K562 (cell line): ENCODE data around the gene POLN. TPM values are rescaled to one million over a fixed set of nuclear protein-coding genes. Genes with fewer than 3 reads are reported as not detected.

Experiments used
- ATAC-seq: fragments of 200-7000 bp; cut with Tn5 transposase; 3 replicates; pipeline ENCODE4 v1.9.1; 2020; ENCODE audit warnings: moderate library complexity
- BruUV-seq: library from RNA; stranded (reverse); fragments of 400-500 nt; replicated peaks from 2 replicates; lab custom pipeline; 2021; lab: Mats Ljungman, UMichigan
- CTCF ChIA-PET: fragments of 300-600 bp; formaldehyde crosslinking; extraction: SDS; loops from one replicate; lab custom pipeline; 2021; ENCODE audit warnings: low intra/inter-chr PET ratio; lab: Yijun Ruan, JAX
- POLR2A ChIA-PET: fragments of 300-600, 350-650 bp; sonication (Branson Sonifier 250); formaldehyde crosslinking; extraction: SDS; loops from one replicate; lab custom pipeline; 2021; ENCODE audit warnings: antibody characterized with exemption, inconsistent platforms; lab: Yijun Ruan, JAX
- DNase-seq, 4 experiments: peaks; one replicate each; pipeline versions ENCODE4 v3.0.0 to v3.0.0-alpha.2; 2011 to 2018; ENCODE audit warnings: low spot score in 3 of 4, mixed read lengths in 3 of 4; ENCODE audit errors: extremely low read depth in 1 of 4
- FAIRE-seq: peaks from 2 replicates; lab custom pipeline; 2011; peaks lifted over from hg19 to GRCh38; lab: Jason Lieb, UNC
- H2AFZ ChIP-seq: 2 replicates; pipeline ENCODE4 v1.6.0; 2011; ENCODE audit warnings: low read depth, low read length, control low read depth, inconsistent platforms
- H3K27ac ChIP-seq: fragments of 200-600 bp; 3 replicates; pipeline ENCODE4 v1.8.0; 2011; ENCODE audit warnings: low read depth, mild to moderate bottlenecking, control low read depth, inconsistent platforms, low read length, moderate library complexity, mixed read lengths; ENCODE audit errors: extremely low read depth
- H3K27me3 ChIP-seq, 2 experiments: fragments of 300-600 bp in 1 of 2; 2 replicates in 1 of 2; 3 replicates in 1 of 2; pipeline versions ENCODE4 v1.6.0 to v1.8.0; 2011; ENCODE audit warnings: inconsistent platforms in 2 of 2, low read length in 2 of 2, mild to moderate bottlenecking in 1 of 2, mixed read lengths in 1 of 2, moderate library complexity in 1 of 2; ENCODE audit not compliant: control insufficient read depth in 2 of 2, insufficient read depth in 2 of 2
- H3K36me3 ChIP-seq: fragments of 300-600 bp; 3 replicates; pipeline ENCODE4 v1.8.0; 2011; ENCODE audit warnings: mild to moderate bottlenecking, low read length, inconsistent platforms; ENCODE audit not compliant: control insufficient read depth, insufficient read depth
- H3K4me1 ChIP-seq, 2 experiments: fragments of 200-600 bp in 1 of 2; replicated peaks in 1 of 2; 2 replicates in 1 of 2; 3 replicates in 1 of 2; pipeline versions ENCODE4 v1.5.1 to v1.8.0; 2011; ENCODE audit warnings: inconsistent platforms in 2 of 2, low read length in 2 of 2, mild to moderate bottlenecking in 1 of 2, mixed read lengths in 1 of 2, moderate library complexity in 1 of 2; ENCODE audit not compliant: control insufficient read depth in 2 of 2, insufficient read depth in 2 of 2
- H3K4me2 ChIP-seq: 2 replicates; pipeline ENCODE4 v1.6.1; 2011; ENCODE audit warnings: low read length, control low read depth, inconsistent platforms, mixed read lengths; ENCODE audit not compliant: insufficient read depth
- H3K4me3 ChIP-seq: fragments of 200-600 bp; sonication (generic), shearing (Covaris generic); 2 replicates; pipeline ENCODE4 v1.5.1; 2016; ENCODE audit warnings: control low read depth, inconsistent platforms
- H3K79me2 ChIP-seq: fragments of 200-600 bp; 3 replicates; pipeline ENCODE4 v1.8.0; 2011; ENCODE audit warnings: low read length, inconsistent platforms; ENCODE audit not compliant: control insufficient read depth, insufficient read depth
- H3K9ac ChIP-seq, 2 experiments: 2 replicates each; pipeline versions ENCODE4 v1.6.0 to v1.6.1; 2011; ENCODE audit warnings: low read depth in 2 of 2, low read length in 2 of 2, control low read depth in 1 of 2, inconsistent platforms in 1 of 2, mild to moderate bottlenecking in 1 of 2, mixed read lengths in 1 of 2; ENCODE audit not compliant: insufficient read depth in 1 of 2
- H3K9me1 ChIP-seq: one replicate; pipeline ENCODE4 v1.6.0; 2011; ENCODE audit warnings: inconsistent platforms, mild to moderate bottlenecking, low read length, moderate library complexity; ENCODE audit not compliant: control insufficient read depth, insufficient read depth
- H3K9me3 ChIP-seq: replicated peaks from 2 replicates; pipeline ENCODE4 v1.5.1; 2011; ENCODE audit warnings: low read depth, low read length, inconsistent platforms; ENCODE audit not compliant: control insufficient read depth, insufficient read depth
- H4K20me1 ChIP-seq: replicated peaks from 2 replicates; pipeline ENCODE4 v1.6.1; 2011; ENCODE audit warnings: low read length, inconsistent platforms, mixed read lengths; ENCODE audit not compliant: control insufficient read depth, insufficient read depth
- HNRNPL ChIP-seq: fragments of 200-400 bp; formaldehyde crosslinking; IDR thresholded peaks from 2 replicates; pipeline ENCODE4 v1.6.1; 2017; ENCODE audit warnings: low read depth, mild to moderate bottlenecking, low read length
- ZBTB49 ChIP-seq: sonication (generic); formaldehyde crosslinking; IDR thresholded peaks from 2 replicates; pipeline ENCODE4 v1.8.0; 2022; ENCODE audit warnings: missing genetic modification reagents, mild to moderate bottlenecking, borderline replicate concordance
- WGBS: fragments of 100-300 bp; shearing (Covaris generic); methylation state at CpG from one replicate; pipeline ENCODE4 v1.1.6; 2016; ENCODE audit warnings: low coverage, mixed read lengths; ENCODE audit not compliant: insufficient coverage; ENCODE audit errors: missing lambda C conversion rate; 5-methylcytosine and 5-hydroxymethylcytosine counted together
- in situ Hi-C: fragments of 300-500 bp; cut with MboI; formaldehyde crosslinking; loops from 4 replicates; pipeline ENCODE4 v1.15.0; 2018; ENCODE audit warnings: inconsistent platforms, mixed read lengths
- intact Hi-C: fragments of 100-400 bp; cut with micrococcal nuclease; formaldehyde crosslinking; loops from 2 replicates; pipeline ENCODE4 v1.14.2; 2022
- polyA plus RNA-seq, 8 experiments: library from polyadenylated mRNA; depleted of rRNA in 4 of 8; stranded (reverse) in 5 of 8; unstranded in 3 of 8; fragments of >200 nt; fragmentation: Nextera tagmentation in 2 of 8; fragmentation: Illumina TruSeq in 1 of 8; extraction: Ambion mirVana in 2 of 8; extraction: Trizol in 1 of 8; gene quantifications; 2 replicates each; pipeline versions ENCODE4 v1.2.1 to v1.2.3, GENCODE V29; 2011 to 2014; ENCODE audit warnings: inconsistent platforms in 1 of 8, missing spikeins in 1 of 8
- total RNA-seq, 7 experiments: library from RNA; depleted of rRNA in 6 of 7; stranded (reverse); fragments of >200 nt in 6 of 7; fragmentation: Illumina TruSeq in 2 of 7; extraction: Trizol in 2 of 7; gene quantifications; 2 replicates each; pipeline versions ENCODE4 v1.2.1 to v1.2.3, GENCODE V29; 2011 to 2021; ENCODE audit warnings: low replicate concordance in 1 of 7

POLN gene
- total and polyA plus RNA-seq, 9 of the 15 experiments (the other 6 are each of a cell fraction or from before 2014, with no cell fraction given), result 0.08 to 0.91 (median 0.32) TPM

- DNase-seq (no peak), ATAC-seq (no peak), FAIRE-seq (no peak)
- H3K9me1 ChIP-seq, result no peaks in the 10 kb centered on the region
- H3K4me1 ChIP-seq, result peaks cover 2 to 80% of the 10 kb centered on the region in 2 experiments; a peak in 2 of 5 replicates
- in situ Hi-C loops (no loop called here), intact Hi-C loops (no loop called here)
- 95% methylated on average over 20 of the region's 53 CpGs for WGBS
- ChIA-PET POLR2A (interaction anchor here (1.6 to 1.9 kb wide), 2 partner anchors 11 kb away, joined by 5 to 9 read pairs; no protein-coding TSS in a partner anchor), CTCF (no interaction called here)
- no peak overlapping the region for H3K4me3 ChIP-seq
- H3K4me2 ChIP-seq, result no peak overlapping the region
- BruUV-seq, result no TSS peak
- no peaks in the 10 kb centered on the region for H4K20me1 ChIP-seq
- no peaks in the 10 kb centered on the region; a peak in 1 of 5 replicates for H3K27me3 ChIP-seq
- peak overlapping the region in 1 of 2 experiments; percentile 63; a peak in 1 of 4 replicates for H3K9ac ChIP-seq
- H3K36me3 ChIP-seq, result peaks cover 3% of the 10 kb centered on the region; the same call in 1 of the 3 replicates
- H3K79me2 ChIP-seq, result no peaks in the 10 kb centered on the region
- TF ChIP-seq HNRNPL (peak; percentile 59; the same call in 1 of the 2 replicates), ZBTB49 (CRISPR knock-in tag) (no peak)
- no peak overlapping the region for H2AFZ ChIP-seq
- H3K9me3 ChIP-seq, result no peaks in the 10 kb centered on the region
- no peak overlapping the region for H3K27ac ChIP-seq
Measured at GRCh38 chr4:2063557-2064275, 178.2 kb downstream of the POLN start.
